Large intestine (tissue), 3 donors: Measurements from ENCODE around the gene STXBP4. TPM values are rescaled to one million over a fixed set of nuclear protein-coding genes. Genes with fewer than 3 reads are reported as not detected.

Source experiments
- DNase-seq, 2 donors: peaks; one replicate each; pipeline versions ENCODE4 v3.0.0 to v3.0.0-alpha.2; 2013
- H3K27ac ChIP-seq: one replicate; pipeline ENCODE4 v1.5.1; 2013; ENCODE audit warnings: low read length
- H3K27me3 ChIP-seq: 2 replicates; pipeline ENCODE4 v1.6.1; 2013; ENCODE audit warnings: low read length; ENCODE audit not compliant: control insufficient read depth, insufficient read depth
- H3K36me3 ChIP-seq: 2 replicates; pipeline ENCODE4 v1.6.1; 2013; ENCODE audit warnings: low read length; ENCODE audit not compliant: control insufficient read depth, insufficient read depth
- H3K4me1 ChIP-seq: one replicate; pipeline ENCODE4 v1.6.1; 2013; ENCODE audit warnings: low read length; ENCODE audit not compliant: control insufficient read depth, insufficient read depth
- H3K4me3 ChIP-seq: one replicate; pipeline ENCODE4 v1.5.1; 2013; ENCODE audit warnings: low read length
- H3K9me3 ChIP-seq: one replicate; pipeline ENCODE4 v1.6.1; 2013; ENCODE audit warnings: mild to moderate bottlenecking, low read depth, low read length, moderate library complexity; ENCODE audit not compliant: control insufficient read depth
- WGBS: methylation state at CpG from one replicate; pipeline ENCODE4 v1.1.5; 2013; ENCODE audit warnings: low lambda C conversion rate; ENCODE audit not compliant: insufficient coverage; 5-methylcytosine and 5-hydroxymethylcytosine counted together
- polyA plus RNA-seq: library from polyadenylated mRNA; unstranded; fragments of 120-200 nt; gene quantifications from one replicate; pipeline ENCODE4 v1.2.1, GENCODE V29; 2013

Gene STXBP4
- polyA plus RNA-seq, 1 donor = 8.2 TPM

DNA sequence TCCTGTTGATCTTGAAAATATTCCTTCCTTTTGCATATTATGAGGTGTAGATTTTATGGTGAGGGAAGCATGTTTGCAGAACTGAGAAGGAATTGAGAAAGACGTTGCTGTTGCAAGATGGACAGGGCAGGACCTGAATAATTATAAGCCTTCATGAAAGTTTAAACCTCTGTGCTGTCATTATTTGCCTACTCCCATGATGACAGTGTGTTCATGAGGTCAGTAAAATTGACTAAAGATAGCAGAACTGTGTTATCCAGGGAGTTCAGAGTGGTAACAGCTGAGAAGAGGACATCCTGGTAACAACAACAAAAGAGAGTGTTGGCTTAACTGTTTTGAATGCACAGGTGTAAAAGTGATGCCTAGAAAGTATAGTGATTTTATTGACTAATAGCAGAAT is 250.9 kb downstream of the STXBP4 start:
- no peak for DNase-seq
- H3K4me3 ChIP-seq = no peak overlapping the region
- no peak overlapping the region for H3K27ac ChIP-seq
- WGBS = 0% methylated on average over 1 of the region's 1 CpG
- peaks cover 3% of the 10 kb centered on the region for H3K27me3 ChIP-seq
- H3K36me3 ChIP-seq = no peaks in the 10 kb centered on the region
- H3K4me1 ChIP-seq = no peaks in the 10 kb centered on the region
- H3K9me3 ChIP-seq = no peaks in the 10 kb centered on the region

DNA sequence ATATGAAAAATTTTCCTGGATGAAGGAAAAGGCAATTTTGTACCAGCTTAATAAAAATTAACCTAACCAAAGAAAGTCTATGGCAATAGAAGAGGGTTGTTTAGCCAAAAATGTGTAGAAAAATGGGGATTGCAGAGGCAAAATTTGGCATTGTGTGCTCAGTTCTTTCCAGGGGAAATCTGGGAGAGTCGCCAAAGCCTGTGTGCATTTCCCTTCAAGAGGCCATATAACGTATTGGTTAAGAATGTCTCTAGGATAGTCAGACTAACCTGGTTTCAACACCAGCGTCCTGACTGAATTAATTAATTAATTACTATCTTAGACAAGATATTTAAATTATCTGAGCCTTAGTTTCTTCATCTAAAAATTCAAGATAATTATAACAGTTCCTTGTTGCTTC is 251.4 kb downstream of the STXBP4 start:
- Histone ChIP-seq H3K4me1 (no peaks in the 10 kb centered on the region), H3K27me3 (peaks cover 5% of the 10 kb centered on the region), H3K4me3 (no peak overlapping the region), H3K36me3 (no peaks in the 10 kb centered on the region), H3K9me3 (no peaks in the 10 kb centered on the region), H3K27ac (no peak overlapping the region)
- DNase-seq = no peak
- no CpG with 5 or more reads among the region's 3 CpGs for WGBS

Other genes starting within 250 kb of the STXBP4 start
- 107 TPM for gene TOM1L1, start 67.9 kb upstream of the STXBP4 start, polyA plus RNA-seq
- gene COX11, start 111 bp upstream of the STXBP4 start, polyA plus RNA-seq = 115 TPM